BLaER1 (cell line): ENCODE measurements around the gene SMPD1.
A peak's percentile ranks its signal among the peaks of the same experiment; 100 is the strongest.
"Not testable (repeated sequence)": the region's sequence is repeated elsewhere in the genome, so short reads cannot be mapped to it uniquely, and the experiment has no call there.

Experiments
- H3K27ac ChIP-seq: shearing (Covaris generic); formaldehyde crosslinking; 2 replicates; pipeline ENCODE4 v1.8.1; 2022
- H3K27me3 ChIP-seq: shearing (Covaris generic); formaldehyde crosslinking; 2 replicates; pipeline ENCODE4 v1.8.1; 2022
- H3K36me3 ChIP-seq: shearing (Covaris generic); formaldehyde crosslinking; 2 replicates; pipeline ENCODE4 v1.8.1; 2022
- H3K4me1 ChIP-seq: shearing (Covaris generic); formaldehyde crosslinking; 2 replicates; pipeline ENCODE4 v1.8.1; 2022
- H3K4me2 ChIP-seq: shearing (Covaris generic); formaldehyde crosslinking; 2 replicates; pipeline ENCODE4 v1.8.1; 2022
- H3K4me3 ChIP-seq: shearing (Covaris generic); formaldehyde crosslinking; 2 replicates; pipeline ENCODE4 v1.8.1; 2022
- H3K9ac ChIP-seq: shearing (Covaris generic); formaldehyde crosslinking; 2 replicates; pipeline ENCODE4 v1.8.1; 2022
- H3K9me3 ChIP-seq: shearing (Covaris generic); formaldehyde crosslinking; 2 replicates; pipeline ENCODE4 v1.8.1; 2022
- H4K20me1 ChIP-seq: shearing (Covaris generic); formaldehyde crosslinking; 2 replicates; pipeline ENCODE4 v1.8.1; 2022
- Cebpa-rat ChIP-seq: shearing (Covaris generic); IDR thresholded peaks from 2 replicates; pipeline ENCODE4 v1.8.1; 2022

The SMPD1 gene

GRCh38 chr11:6388748-6389147 lies 1.5 kb upstream of the SMPD1 start:
- no peak for TF ChIP-seq Cebpa-rat
- Histone ChIP-seq H3K36me3 (no peaks in the 10 kb centered on the region), H3K4me2 (peak overlapping the region; percentile 90; the same call in 1 of the 2 replicates), H3K27me3 (no peaks in the 10 kb centered on the region), H3K9me3 (no peaks in the 10 kb centered on the region), H4K20me1 (no peaks in the 10 kb centered on the region), H3K4me3 (no peak overlapping the region), H3K9ac (no peak overlapping the region), H3K27ac (no peak overlapping the region), H3K4me1 (peaks cover 32% of the 10 kb centered on the region)

GRCh38 chr11:6390718-6391469 lies 620 bp downstream of the SMPD1 start:
- TF ChIP-seq Cebpa-rat: no peak
- H4K20me1 ChIP-seq: no peaks in the 10 kb centered on the region
- H3K4me2 ChIP-seq: peak overlapping the region; percentile 90
- H3K9ac ChIP-seq: peak overlapping the region; percentile 74
- H3K36me3 ChIP-seq: peaks cover 6% of the 10 kb centered on the region; the same call in 1 of the 2 replicates
- H3K27ac ChIP-seq: peak overlapping the region; percentile 68
- no peaks in the 10 kb centered on the region for H3K9me3 ChIP-seq
- H3K4me1 ChIP-seq: peaks cover 20% of the 10 kb centered on the region
- no peaks in the 10 kb centered on the region for H3K27me3 ChIP-seq
- peak overlapping the region; percentile 74 for H3K4me3 ChIP-seq

- Histone ChIP-seq H3K27ac (no peak overlapping the region), H3K4me3 (no peak overlapping the region), H4K20me1 (no peaks in the 10 kb centered on the region), H3K9ac (no peak overlapping the region), H3K27me3 (no peaks in the 10 kb centered on the region), H3K9me3 (no peaks in the 10 kb centered on the region), H3K4me1 (peaks cover 20% of the 10 kb centered on the region), H3K36me3 (peaks cover 6% of the 10 kb centered on the region; the same call in 1 of the 2 replicates), H3K4me2 (peak overlapping the region; percentile 90)
- TF ChIP-seq Cebpa-rat: no peak
Measured at GRCh38 chr11:6391537-6392134, 1.4 kb downstream of the SMPD1 start.

GRCh38 chr11:6392251-6392650 lies 2.0 kb downstream of the SMPD1 start:
- H4K20me1 ChIP-seq, H3K9me3 ChIP-seq, H3K4me3 ChIP-seq, H3K4me2 ChIP-seq, H3K9ac ChIP-seq, H3K27me3 ChIP-seq, H3K27ac ChIP-seq, H3K36me3 ChIP-seq: not testable (repeated sequence)
- peaks cover 20% of the 10 kb centered on the region for H3K4me1 ChIP-seq

- H4K20me1 ChIP-seq: no peaks in the 10 kb centered on the region
- H3K36me3 ChIP-seq: peaks cover 20% of the 10 kb centered on the region
- no peak for TF ChIP-seq Cebpa-rat
- H3K9ac ChIP-seq: no peak overlapping the region
- no peaks in the 10 kb centered on the region for H3K9me3 ChIP-seq
- H3K27me3 ChIP-seq: no peaks in the 10 kb centered on the region
- no peak overlapping the region for H3K4me3 ChIP-seq
- H3K27ac ChIP-seq: no peak overlapping the region
- H3K4me1 ChIP-seq: peaks cover 18% of the 10 kb centered on the region
- H3K4me2 ChIP-seq: no peak overlapping the region
Measured at GRCh38 chr11:6393989-6394670, 3.9 kb downstream of the SMPD1 start.

- no peak for TF ChIP-seq Cebpa-rat
- H3K4me2 ChIP-seq: no peak overlapping the region
- no peak overlapping the region for H3K9ac ChIP-seq
- peaks cover 9% of the 10 kb centered on the region for H3K4me1 ChIP-seq
- no peaks in the 10 kb centered on the region for H3K27me3 ChIP-seq
- H3K9me3 ChIP-seq: no peaks in the 10 kb centered on the region
- no peak overlapping the region for H3K27ac ChIP-seq
- no peak overlapping the region for H3K4me3 ChIP-seq
- no peaks in the 10 kb centered on the region for H4K20me1 ChIP-seq
- peaks cover 31% of the 10 kb centered on the region for H3K36me3 ChIP-seq
Measured at GRCh38 chr11:6395470-6396060, 5.3 kb downstream of the SMPD1 start.

GRCh38 chr11:6397156-6397555 lies 6.9 kb downstream of the SMPD1 start:
- H3K4me2 ChIP-seq: no peak overlapping the region
- H3K36me3 ChIP-seq: peaks cover 40% of the 10 kb centered on the region
- no peaks in the 10 kb centered on the region for H3K9me3 ChIP-seq
- no peak overlapping the region for H3K4me3 ChIP-seq
- TF ChIP-seq Cebpa-rat: no peak
- no peak overlapping the region for H3K27ac ChIP-seq
- H4K20me1 ChIP-seq: no peaks in the 10 kb centered on the region
- peaks cover 16% of the 10 kb centered on the region for H3K4me1 ChIP-seq
- no peaks in the 10 kb centered on the region for H3K27me3 ChIP-seq
- no peak overlapping the region for H3K9ac ChIP-seq

- no peak for TF ChIP-seq Cebpa-rat
- Histone ChIP-seq H4K20me1 (peaks cover under 1% of the 10 kb centered on the region; the same call in 1 of the 2 replicates), H3K27me3 (no peaks in the 10 kb centered on the region), H3K9me3 (no peaks in the 10 kb centered on the region), H3K4me1 (peaks cover 21% of the 10 kb centered on the region), H3K27ac (no peak overlapping the region), H3K36me3 (peaks cover 40% of the 10 kb centered on the region), H3K9ac (no peak overlapping the region), H3K4me3 (no peak overlapping the region), H3K4me2 (no peak overlapping the region)
Measured at GRCh38 chr11:6397636-6398035, 7.4 kb downstream of the SMPD1 start.

- H4K20me1 ChIP-seq: peaks cover 31% of the 10 kb centered on the region
- H3K27ac ChIP-seq: no peak overlapping the region; the same call in 1 of the 2 replicates
- peaks cover 36% of the 10 kb centered on the region for H3K36me3 ChIP-seq
- no peak for TF ChIP-seq Cebpa-rat
- H3K4me3 ChIP-seq: no peak overlapping the region
- H3K4me1 ChIP-seq: peaks cover 51% of the 10 kb centered on the region
- no peaks in the 10 kb centered on the region for H3K27me3 ChIP-seq
- H3K9me3 ChIP-seq: no peaks in the 10 kb centered on the region
- H3K4me2 ChIP-seq: peak overlapping the region; percentile 82
- no peak overlapping the region for H3K9ac ChIP-seq
Measured at GRCh38 chr11:6400431-6401345, 10.4 kb downstream of the SMPD1 start.
